SKM-1 (cell line): ENCODE measurements around the gene CRB2.
A peak's percentile ranks its signal among the peaks of the same experiment; 100 is the strongest.

Experiments used
- DNase-seq: peaks from one replicate; lab custom pipeline; 2025; ENCODE audit not compliant: unreplicated experiment; lab: John Stamatoyannopoulos, UW

CRB2 gene

DNA sequence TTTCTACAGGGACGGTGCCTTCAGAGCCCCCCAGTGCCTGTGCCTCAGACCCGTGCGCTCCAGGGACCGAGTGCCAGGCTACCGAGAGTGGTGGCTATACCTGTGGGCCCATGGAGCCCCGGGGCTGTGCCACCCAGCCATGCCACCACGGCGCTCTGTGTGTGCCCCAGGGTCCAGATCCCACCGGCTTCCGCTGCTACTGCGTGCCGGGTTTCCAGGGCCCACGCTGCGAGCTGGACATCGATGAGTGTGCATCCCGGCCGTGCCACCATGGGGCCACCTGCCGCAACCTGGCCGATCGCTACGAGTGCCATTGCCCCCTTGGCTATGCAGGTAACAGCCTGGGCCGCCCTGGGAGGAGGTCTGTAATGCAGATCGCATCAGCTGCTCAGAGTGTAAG is 6.9 kb downstream of the CRB2 start:
- DNase-seq: no peak

DNA sequence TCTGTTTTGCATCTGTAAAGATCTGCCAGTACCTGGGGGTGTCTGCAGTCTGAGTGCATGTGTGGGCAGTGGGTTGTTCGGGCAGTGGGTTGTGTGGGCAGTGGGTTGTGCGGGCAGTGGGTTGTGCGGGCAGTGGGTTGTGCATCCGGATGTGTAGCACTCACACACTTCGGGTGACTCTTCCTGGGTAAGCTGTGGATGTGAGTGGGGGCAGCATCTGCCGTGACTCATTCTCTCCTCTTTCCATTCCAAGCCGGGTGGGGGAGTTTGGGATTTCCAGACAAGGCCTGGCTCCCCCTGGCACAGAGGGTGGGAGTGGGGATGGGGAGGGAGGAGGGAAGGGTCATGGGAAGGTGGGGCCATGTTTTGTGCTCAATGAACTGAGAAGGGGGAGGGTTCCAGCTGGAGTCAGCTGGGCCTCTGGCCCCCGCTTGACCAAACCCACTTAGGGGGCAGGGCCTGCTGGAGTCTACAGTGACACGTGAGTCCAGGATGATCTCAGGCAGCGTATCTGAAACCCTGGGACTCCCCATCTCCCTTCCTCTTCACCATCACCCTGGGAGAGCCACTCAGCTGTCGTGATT is 8.3 kb downstream of the CRB2 start:
- no peak for DNase-seq

DNA sequence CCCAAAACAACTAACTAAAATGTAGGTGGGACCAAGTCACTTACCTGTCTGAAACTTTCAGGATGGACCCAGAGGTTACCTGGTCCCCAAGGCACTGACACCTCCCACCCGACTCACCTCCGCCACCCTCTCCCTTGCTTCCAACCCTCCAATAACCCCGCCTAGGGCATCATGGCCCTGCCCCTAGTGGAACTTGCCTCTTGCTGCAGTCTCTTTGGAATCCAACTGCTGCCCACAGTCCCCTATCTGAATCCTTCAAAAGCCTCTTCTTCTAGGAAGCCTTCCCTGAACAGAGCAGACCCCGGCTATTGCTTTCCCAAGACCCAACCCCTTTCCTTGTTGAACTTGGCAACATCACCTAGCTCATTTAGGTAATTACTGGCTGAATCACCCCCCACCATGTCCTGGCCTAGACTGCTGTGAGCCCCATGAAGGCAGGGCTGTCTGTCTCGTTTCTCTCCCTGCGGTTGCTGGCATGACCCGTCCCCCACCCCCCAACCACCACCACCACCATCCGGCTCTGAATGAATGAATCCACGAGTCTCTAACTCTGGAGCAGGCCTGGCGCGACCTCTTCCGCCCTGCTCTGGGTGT is 9.4 kb downstream of the CRB2 start:
- DNase-seq: no peak

DNA sequence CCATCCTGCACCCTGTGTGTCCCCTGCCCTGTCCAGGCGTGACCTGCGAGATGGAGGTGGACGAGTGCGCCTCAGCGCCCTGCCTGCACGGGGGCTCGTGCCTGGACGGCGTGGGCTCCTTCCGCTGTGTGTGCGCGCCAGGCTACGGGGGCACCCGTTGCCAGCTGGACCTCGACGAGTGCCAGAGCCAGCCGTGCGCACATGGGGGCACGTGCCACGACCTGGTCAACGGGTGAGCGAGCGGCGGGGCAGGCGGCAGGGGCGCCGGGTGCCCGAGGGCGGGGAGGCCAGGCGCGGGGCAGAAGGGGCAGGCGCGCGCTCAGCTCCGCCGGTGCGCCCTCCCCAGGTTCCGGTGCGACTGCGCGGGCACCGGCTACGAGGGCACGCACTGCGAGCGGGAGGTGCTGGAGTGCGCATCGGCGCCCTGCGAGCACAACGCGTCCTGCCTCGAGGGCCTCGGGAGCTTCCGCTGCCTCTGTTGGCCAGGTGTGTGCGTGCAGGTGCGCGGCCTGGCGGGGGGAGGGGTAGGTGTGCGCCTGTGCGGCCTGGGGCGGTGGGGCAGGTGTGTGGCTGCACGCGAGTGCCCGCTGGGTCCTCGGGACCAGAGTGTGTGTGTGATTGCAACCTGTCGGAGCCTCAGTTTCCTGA is 10.0 kb downstream of the CRB2 start:
- DNase-seq: no peak

DNA sequence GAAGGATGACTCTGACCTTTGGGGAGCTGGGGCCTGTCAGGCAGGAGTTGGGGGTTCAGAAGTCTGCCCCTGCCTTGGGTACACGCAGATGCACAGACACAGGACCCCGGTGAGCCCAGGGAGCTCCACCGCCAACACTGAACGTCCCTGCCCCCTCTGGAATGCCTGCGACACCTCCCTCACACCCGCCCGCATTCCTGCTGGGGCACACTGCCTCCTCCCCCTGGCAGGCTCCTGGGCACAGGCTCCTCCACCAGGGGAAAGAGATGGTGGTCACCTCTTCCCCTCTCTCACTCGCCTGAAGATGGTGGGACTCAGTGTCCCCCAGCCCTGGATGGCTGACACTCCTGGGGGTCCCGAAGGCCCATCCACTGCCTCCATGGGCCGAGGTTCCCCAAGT is 12.0 kb downstream of the CRB2 start:
- no peak for DNase-seq

DNA sequence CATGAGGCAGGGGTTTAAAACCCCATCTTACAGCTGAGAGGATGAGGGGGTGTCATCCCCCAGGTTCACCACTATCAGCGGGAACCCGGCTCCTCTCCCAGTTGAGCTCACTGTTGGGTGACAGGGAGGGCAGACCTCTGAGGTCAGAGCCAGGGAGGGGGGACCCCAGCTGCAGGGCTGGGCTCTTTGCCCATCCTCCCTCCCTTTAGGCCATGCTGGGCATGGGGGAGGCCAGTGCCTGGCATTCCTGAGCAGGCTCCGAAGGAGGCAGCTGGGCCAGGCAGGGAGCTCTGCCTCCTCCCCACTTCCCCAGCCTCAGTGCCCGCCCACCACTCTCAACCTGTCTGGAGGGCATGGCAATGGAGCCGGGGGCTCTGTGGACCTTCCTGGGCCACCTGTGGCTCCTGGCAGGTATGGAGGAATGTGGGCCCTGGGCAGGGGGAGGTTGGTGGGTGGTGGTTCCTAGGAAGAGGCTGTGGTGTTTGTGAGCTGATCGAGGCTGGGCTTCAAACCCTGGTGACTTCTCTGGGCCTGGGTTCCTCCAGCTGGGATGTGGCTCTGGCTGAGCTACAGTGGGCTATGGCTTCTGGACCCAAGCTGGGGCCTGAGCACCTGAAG is 12.6 kb downstream of the CRB2 start:
- DNase-seq: no peak

DNA sequence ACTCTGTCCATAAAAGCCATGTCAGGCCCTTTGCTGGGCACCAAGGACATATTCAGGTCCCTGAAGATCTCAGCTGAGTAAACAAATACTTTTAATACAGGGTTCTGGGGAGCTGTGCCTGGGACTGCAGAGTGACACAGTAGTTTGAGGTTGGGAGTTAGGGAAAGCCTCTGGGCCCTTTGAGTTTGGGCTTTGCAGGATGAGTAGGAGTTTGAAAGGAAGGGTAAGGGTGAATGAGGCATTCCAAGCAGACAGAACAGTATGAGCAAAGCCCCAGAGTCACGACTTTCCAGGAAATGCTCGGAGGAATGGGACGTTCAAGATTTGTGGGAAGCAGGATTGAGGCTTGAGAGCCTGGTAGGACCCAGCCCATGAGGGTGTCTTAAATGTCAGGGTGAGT is 13.3 kb downstream of the CRB2 start:
- DNase-seq: no peak

DNA sequence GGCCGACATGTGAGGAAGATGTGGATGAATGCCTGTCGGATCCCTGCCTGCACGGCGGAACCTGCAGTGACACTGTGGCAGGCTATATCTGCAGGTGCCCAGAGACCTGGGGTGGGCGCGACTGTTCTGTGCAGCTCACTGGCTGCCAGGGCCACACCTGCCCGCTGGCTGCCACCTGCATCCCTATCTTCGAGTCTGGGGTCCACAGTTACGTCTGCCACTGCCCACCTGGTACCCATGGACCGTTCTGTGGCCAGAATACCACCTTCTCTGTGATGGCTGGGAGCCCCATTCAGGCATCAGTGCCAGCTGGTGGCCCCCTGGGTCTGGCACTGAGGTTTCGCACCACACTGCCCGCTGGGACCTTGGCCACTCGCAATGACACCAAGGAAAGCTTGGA is 14.1 kb downstream of the CRB2 start:
- DNase-seq: no peak

DNA sequence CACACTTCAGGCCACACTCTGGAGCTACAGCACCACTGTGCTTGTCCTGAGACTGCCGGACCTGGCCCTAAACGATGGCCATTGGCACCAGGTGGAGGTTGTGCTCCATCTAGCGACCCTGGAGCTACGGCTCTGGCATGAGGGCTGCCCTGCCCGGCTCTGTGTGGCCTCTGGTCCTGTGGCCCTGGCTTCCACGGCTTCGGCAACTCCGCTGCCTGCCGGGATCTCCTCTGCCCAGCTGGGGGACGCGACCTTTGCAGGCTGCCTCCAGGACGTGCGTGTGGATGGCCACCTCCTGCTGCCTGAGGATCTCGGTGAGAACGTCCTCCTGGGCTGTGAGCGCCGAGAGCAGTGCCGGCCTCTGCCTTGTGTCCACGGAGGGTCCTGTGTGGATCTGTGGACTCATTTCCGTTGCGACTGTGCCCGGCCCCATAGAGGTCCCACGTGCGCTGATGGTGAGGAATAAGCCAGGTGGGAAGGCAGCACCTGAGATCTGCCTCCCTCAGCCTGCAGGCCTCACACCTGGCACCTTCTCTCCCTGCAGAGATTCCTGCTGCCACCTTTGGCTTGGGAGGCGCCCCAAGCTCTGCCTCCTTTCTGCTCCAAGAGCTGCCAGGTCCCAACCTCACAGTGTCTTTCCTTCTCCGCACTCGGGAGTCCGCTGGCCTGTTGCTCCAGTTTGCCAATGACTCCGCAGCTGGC is 14.7 kb downstream of the CRB2 start:
- no peak for DNase-seq

DNA sequence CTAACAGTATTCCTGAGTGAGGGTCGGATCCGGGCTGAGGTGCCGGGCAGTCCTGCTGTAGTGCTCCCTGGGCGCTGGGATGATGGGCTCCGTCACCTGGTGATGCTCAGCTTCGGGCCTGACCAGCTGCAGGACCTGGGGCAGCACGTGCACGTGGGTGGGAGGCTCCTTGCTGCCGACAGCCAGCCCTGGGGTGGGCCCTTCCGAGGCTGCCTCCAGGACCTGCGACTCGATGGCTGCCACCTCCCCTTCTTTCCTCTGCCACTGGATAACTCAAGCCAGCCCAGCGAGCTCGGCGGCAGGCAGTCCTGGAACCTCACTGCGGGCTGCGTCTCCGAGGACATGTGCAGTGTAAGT is 15.2 kb downstream of the CRB2 start:
- DNase-seq: no peak

DNA sequence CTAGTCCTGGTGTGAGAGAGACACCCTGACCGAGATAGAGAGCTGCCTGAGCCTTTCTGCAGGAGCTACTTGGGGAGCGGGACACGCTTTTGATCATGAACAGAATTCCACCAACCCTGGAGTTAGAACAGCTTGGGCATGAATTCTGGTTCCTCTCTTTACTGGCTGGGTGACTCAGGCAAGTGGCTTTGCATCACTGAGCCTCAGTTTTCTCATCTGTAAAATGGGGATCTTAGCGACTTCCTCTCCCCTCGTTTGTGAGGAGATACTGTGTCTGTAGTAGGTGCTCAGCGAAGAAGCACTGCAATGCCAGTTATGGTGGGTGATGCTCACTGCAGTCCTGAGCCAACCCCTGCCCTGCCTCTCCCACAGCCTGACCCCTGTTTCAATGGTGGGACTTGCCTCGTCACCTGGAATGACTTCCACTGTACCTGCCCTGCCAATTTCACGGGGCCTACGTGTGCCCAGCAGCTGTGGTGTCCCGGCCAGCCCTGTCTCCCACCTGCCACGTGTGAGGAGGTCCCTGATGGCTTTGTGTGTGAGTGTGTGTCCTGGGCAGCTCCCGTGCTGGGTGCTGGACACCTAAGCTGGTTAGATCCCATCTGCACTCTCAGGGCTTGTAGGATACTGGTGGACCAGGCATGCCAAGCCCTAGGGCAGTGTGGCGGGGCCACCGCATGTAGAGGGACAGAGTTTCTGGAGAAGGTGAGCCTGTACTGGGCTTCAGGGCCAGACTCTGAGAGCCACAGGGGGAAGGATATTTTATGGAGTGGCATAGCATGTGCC is 16.0 kb downstream of the CRB2 start:
- DNase-seq: no peak

DNA sequence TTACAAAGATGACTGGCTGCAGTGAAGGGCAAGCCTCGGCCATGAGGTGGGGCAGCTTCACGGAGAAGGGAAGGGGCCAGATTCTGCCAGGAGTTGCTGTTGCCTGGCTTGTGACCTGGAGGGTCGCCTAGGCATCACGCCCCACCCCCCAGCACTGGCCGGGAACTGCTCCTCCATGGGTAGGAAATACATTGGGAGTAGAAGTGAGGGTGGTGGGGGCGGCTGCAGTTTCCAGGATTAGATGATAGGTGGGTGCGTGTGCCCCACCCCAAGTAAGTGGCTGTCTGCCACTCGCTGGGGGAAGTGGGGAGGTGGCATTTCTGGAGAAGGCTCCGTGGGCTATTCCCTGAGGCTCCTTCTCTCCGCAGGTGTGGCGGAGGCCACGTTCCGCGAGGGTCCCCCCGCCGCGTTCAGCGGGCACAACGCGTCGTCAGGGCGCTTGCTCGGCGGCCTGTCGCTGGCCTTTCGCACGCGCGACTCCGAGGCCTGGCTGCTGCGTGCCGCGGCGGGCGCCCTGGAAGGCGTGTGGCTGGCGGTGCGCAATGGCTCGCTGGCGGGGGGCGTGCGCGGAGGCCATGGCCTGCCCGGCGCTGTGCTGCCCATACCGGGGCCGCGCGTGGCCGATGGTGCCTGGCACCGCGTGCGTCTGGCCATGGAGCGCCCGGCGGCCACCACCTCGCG is 16.9 kb downstream of the CRB2 start:
- DNase-seq: no peak

DNA sequence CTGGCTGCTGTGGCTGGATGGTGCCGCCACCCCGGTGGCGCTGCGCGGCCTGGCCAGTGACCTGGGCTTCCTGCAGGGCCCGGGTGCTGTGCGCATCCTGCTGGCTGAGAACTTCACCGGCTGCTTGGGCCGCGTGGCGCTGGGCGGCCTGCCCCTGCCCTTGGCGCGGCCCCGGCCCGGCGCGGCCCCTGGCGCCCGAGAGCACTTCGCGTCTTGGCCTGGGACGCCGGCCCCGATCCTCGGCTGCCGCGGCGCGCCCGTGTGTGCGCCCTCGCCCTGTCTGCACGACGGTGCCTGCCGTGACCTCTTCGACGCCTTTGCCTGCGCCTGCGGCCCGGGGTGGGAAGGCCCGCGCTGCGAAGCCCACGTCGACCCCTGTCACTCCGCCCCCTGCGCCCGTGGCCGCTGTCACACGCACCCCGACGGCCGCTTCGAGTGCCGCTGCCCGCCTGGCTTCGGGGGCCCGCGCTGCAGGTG is 17.5 kb downstream of the CRB2 start:
- no peak for DNase-seq

DNA sequence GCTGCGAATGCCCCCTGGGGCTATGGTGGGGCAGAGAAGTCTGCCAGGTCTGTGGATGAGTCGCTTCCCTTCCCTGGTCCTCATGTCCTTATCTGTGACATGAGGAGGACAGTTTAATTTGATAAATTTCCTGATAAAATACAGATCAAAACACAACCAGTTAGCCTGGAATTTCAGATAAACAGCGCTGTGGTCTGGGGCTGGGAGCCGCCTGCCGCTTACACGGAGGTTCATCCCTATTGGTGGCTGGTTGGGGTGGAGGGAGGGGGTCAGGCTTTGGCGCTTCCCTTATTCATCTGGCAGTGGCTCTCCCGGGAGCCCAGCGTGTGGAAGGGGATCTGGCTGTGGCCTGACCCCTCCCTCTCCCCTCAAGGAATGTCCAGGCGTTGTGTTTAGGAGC is 17.9 kb downstream of the CRB2 start:
- no peak for DNase-seq

DNA sequence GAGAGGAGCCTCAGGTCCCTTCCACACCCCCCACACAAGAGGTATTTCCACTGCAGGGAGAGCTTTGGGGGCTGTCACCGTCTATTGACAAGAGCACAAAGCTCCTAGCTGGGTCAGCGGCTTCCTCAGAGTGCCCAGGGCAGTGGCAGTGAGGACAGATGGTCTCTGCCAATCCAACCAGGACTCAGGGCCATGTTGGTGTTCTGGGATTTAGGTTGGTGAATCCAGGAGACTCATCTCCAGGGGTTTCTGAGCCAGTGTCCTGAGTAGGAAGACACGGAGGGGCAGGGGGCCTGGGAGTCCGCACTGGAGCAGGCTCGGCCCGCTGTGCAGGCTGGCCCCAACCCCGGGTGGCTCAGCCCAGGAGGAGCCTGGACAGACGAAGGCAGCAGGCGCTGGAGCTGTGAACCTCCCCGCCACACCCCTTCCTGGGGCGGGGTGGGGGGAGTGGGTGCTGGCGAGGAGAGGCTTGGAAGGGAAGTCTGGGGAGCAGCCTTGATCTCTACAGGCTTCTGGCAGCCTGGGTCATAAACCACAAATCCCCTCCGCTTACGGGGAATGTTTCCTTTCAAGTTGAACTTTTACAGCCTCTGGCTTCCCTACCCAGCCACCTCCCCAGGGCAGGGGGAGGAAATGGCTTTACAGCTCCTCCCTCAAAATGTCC is 19.6 kb downstream of the CRB2 start:
- peak; percentile 19 for DNase-seq

DNA sequence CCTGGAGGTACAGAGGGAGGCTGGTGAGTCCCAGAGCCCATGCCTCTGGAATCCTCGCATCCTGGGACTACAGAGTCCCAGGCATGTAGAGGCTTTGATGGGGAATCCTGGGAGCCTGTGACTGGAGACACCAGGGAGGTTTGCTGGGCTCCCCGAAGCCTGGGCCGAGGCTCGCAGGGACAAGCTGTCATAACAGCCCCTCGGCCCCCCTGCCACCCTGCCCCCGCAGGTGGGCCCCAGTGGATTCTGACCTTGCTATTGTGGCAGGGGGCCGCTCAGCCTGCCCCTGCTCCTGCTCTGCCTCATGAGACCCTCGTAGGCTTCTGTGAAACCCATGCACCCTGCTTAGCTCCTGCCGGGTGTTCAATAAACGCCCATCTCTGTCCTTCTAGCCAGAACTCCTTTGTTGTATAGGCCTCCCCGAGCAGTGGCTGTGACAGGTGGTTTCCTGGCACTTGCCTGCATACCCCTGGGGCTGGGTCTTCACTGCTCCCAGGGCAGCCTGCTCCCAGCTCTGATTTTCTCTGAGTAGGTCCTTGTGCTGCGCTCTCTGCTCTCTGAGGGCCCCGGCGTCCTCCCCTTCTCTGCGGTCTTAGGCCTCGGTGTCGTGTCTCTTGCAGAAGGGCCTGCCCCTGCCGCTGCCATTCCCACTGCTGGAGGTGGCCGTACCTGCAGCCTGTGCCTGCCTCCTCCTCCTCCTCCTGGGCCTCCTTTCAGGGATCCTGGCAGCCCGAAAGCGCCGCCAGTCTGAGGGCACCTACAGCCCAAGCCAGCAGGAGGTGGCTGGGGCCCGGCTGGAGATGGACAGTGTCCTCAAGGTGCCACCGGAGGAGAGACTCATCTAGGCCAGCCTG is 20.4 kb downstream of the CRB2 start:
- DNase-seq: no peak

DNA sequence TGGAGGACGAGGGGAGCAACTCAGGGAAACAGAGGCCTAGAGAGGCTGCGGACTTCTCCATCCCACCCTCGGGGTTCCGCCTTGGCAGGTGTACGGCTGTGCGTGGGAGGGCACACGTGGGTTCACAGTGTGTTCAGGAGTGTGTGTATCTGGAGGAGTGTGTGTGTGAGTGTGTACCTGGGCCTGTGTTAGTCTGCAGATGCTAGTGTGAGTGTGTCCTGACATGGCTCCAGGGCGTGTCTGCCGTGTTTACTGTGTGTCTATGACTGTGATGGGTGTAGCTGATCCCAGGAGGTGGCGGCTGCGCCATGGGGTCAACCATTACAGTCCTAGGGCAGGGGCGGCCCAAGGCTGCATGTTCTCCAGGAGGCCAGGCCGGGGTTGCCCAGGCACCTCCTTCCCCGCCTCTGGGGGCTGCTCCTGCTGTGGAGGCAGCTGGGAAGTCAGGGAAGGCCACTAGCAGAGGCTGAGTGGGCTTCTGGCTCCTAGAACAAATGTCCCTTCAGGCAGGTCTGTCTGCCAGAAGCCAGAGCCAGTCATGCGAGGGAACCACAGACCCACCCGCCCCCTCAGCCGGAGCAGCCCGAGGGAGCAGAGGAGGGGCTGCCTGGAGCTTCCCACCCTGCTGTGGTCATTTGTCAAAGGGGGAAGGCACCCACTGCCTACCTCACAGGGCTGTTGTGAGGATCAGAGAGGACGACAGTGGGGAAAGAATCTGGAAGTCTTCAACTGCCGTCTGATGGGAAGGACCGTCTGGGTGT is 21.4 kb downstream of the CRB2 start:
- no peak for DNase-seq

DNA sequence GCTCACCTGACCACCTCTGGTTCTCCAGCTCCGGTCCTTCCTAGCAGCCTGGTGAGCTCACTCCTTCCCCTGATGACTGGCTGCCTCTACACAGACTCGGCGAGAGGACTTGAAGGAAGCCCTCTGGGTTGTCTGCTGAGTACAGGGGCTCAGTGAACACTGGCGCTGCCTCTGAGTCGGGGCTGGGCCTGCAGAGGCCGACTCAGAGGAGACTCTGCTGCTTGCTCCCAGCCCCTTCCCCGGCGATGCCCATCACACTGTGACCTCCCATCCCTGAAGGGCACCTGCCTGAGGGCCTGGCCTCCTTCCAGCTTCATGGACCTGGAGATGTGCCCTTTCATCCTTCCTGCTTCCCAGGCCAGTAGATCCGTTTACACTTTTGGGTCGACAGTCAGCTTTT is 22.0 kb downstream of the CRB2 start:
- no peak for DNase-seq
